GM23248 (cell line): ENCODE measurements around the gene DYNLRB2. TPM values are rescaled to one million over a fixed set of nuclear protein-coding genes. Genes with fewer than 3 reads are reported as not detected.

ENCODE experiments used
- DNase-seq: peaks from one replicate; pipeline ENCODE4 v3.0.0-alpha.2; 2015
- H2AFZ ChIP-seq: fragments of 200-600 bp; sonication (generic); 2 replicates; pipeline ENCODE4 v1.6.1; 2016; ENCODE audit warnings: antibody characterized with exemption
- H3F3A ChIP-seq: fragments of 200-600 bp; sonication (generic); 2 replicates; pipeline ENCODE4 v1.6.1; 2016; ENCODE audit warnings: mild to moderate bottlenecking, antibody characterized with exemption, mixed run types; ENCODE audit not compliant: insufficient read depth
- H3K27ac ChIP-seq: fragments of 200-600 bp; sonication (generic); 2 replicates; pipeline ENCODE4 v1.5.1; 2016; ENCODE audit warnings: mild to moderate bottlenecking
- H3K27me3 ChIP-seq: fragments of 200-600 bp; sonication (generic); replicated peaks from 2 replicates; pipeline ENCODE4 v1.6.1; 2016; ENCODE audit warnings: mild to moderate bottlenecking; ENCODE audit not compliant: insufficient read depth
- H3K36me3 ChIP-seq: fragments of 200-600 bp; sonication (generic); 2 replicates; pipeline ENCODE4 v1.6.1; 2016; ENCODE audit warnings: low read depth, mild to moderate bottlenecking
- H3K4me1 ChIP-seq: fragments of 200-600 bp; sonication (generic); 2 replicates; pipeline ENCODE4 v1.6.1; 2016; ENCODE audit warnings: mild to moderate bottlenecking; ENCODE audit not compliant: insufficient read depth
- H3K4me2 ChIP-seq: fragments of 200-600 bp; sonication (generic); one replicate; pipeline ENCODE4 v1.6.1; 2016; ENCODE audit warnings: mild to moderate bottlenecking; ENCODE audit not compliant: unreplicated experiment
- H3K4me3 ChIP-seq: fragments of 200-600 bp; sonication (generic); 2 replicates; pipeline ENCODE4 v1.5.1; 2016; ENCODE audit warnings: mild to moderate bottlenecking
- H3K79me2 ChIP-seq: fragments of 200-600 bp; sonication (generic); 2 replicates; pipeline ENCODE4 v1.6.1; 2016; ENCODE audit warnings: mild to moderate bottlenecking; ENCODE audit not compliant: insufficient read depth
- H3K9ac ChIP-seq: fragments of 200-600 bp; sonication (generic); 2 replicates; pipeline ENCODE4 v1.6.1; 2016; ENCODE audit warnings: mild to moderate bottlenecking
- H3K9me2 ChIP-seq: fragments of 200-600 bp; sonication (generic); 2 replicates; pipeline ENCODE4 v1.6.1; 2016; ENCODE audit warnings: mixed run types, mild to moderate bottlenecking, moderate library complexity; ENCODE audit not compliant: insufficient read depth
- H3K9me3 ChIP-seq: fragments of 200-600 bp; sonication (generic); one replicate; pipeline ENCODE4 v1.6.1; 2017; ENCODE audit warnings: low read depth
- H4K20me1 ChIP-seq: fragments of 200-600 bp; sonication (generic); 2 replicates; pipeline ENCODE4 v1.6.0; 2016; ENCODE audit not compliant: insufficient read depth
- EZH2 ChIP-seq: fragments of 200-600 bp; sonication (generic); IDR thresholded peaks from 2 replicates; pipeline ENCODE4 v1.6.1; 2018; ENCODE audit warnings: antibody characterized with exemption, mild to moderate bottlenecking; ENCODE audit not compliant: insufficient read depth, poor library complexity, severe bottlenecking
- EZH2phosphoT487 ChIP-seq: fragments of 200-600 bp; sonication (generic); IDR thresholded peaks from 2 replicates; pipeline ENCODE4 v1.6.1; 2018; ENCODE audit warnings: antibody characterized with exemption, moderate library complexity, mild to moderate bottlenecking, low read depth; ENCODE audit not compliant: insufficient read depth
- WGBS, 2 experiments: methylation state at CpG; one replicate each; pipeline ENCODE4 v1.1.6; 2015 to 2017; ENCODE audit warnings: low lambda C conversion rate in 2 of 2, low coverage in 1 of 2; ENCODE audit errors: missing lambda C conversion rate in 2 of 2; 5-methylcytosine and 5-hydroxymethylcytosine counted together
- in situ Hi-C: fragments of 300-500 bp; cut with MboI; formaldehyde crosslinking; loops from 2 replicates; pipeline ENCODE4 v1.15.0; 2020
- polyA plus RNA-seq: library from polyadenylated mRNA; unstranded; fragments of >200 nt; fragmentation: Nextera tagmentation; extraction: Ambion mirVana; gene quantifications from 2 replicates; pipeline ENCODE4 v1.2.1, GENCODE V29; 2016
- total RNA-seq: library from RNA; depleted of rRNA; stranded (reverse); fragments of >200 nt; shearing (Covaris generic); gene quantifications from 2 replicates; pipeline ENCODE4 v1.2.3, GENCODE V29; 2014

Gene DYNLRB2
- total and polyA plus RNA-seq, 2 experiments from 2014 or later, result not detected

GRCh38 chr16:80541306-80541694 is 507 bp downstream of the DYNLRB2 start:
- H3K27ac ChIP-seq, result peak overlapping the region; percentile 61
- H3F3A ChIP-seq, result no peaks in the 10 kb centered on the region
- peak; percentile 42 for DNase-seq
- H3K4me2 ChIP-seq, result peak overlapping the region; percentile 68
- TF ChIP-seq EZH2 (no peak), EZH2phosphoT487 (no peak)
- H4K20me1 ChIP-seq, result no peaks in the 10 kb centered on the region
- H3K79me2 ChIP-seq, result no peaks in the 10 kb centered on the region
- peak overlapping the region; percentile 94 for H3K9ac ChIP-seq
- WGBS, 2 experiments, result 0 to 2% methylated on average over 4 to 6 of the region's 6 CpGs
- no peaks in the 10 kb centered on the region; the same call in 1 of the 2 replicates for H3K4me1 ChIP-seq
- H3K9me2 ChIP-seq, result 0 out of 2 replicates have a peak, but pooled peaks cover 5% of the 10 kb centered on the region
- no peaks in the 10 kb centered on the region for H3K36me3 ChIP-seq
- H3K4me3 ChIP-seq, result peak overlapping the region; percentile 91
- H3K9me3 ChIP-seq, result no peaks in the 10 kb centered on the region
- no peaks in the 10 kb centered on the region for H3K27me3 ChIP-seq
- in situ Hi-C loops, result no loop called here
- H2AFZ ChIP-seq, result peak overlapping the region; percentile 99

- in situ Hi-C loops, result no loop called here
- Histone ChIP-seq H2AFZ (no peak overlapping the region; the same call in 1 of the 2 replicates), H3K4me3 (no peak overlapping the region), H3K9me3 (no peaks in the 10 kb centered on the region), H3K4me2 (no peak overlapping the region), H3K4me1 (no peaks in the 10 kb centered on the region; the same call in 1 of the 2 replicates), H3K27me3 (no peaks in the 10 kb centered on the region), H3K27ac (no peak overlapping the region), H3K9ac (no peak overlapping the region), H3K79me2 (no peaks in the 10 kb centered on the region), H4K20me1 (no peaks in the 10 kb centered on the region), H3F3A (no peaks in the 10 kb centered on the region), H3K36me3 (no peaks in the 10 kb centered on the region), H3K9me2 (0 out of 2 replicates have a peak, but pooled peaks cover 5% of the 10 kb centered on the region)
- no peak for DNase-seq
- TF ChIP-seq EZH2, result no peak
- TF ChIP-seq EZH2phosphoT487, result no peak
- 73 to 75% methylated on average over 2 of the region's 2 CpGs for WGBS, 2 experiments
These were observed 2.4 kb downstream of the DYNLRB2 start for GRCh38 chr16:80543162-80543561.

- H3K4me3 ChIP-seq, result no peak overlapping the region
- in situ Hi-C loops, result no loop called here
- 0 out of 2 replicates have a peak, but pooled peaks cover 5% of the 10 kb centered on the region for H3K9me2 ChIP-seq
- H3K36me3 ChIP-seq, result no peaks in the 10 kb centered on the region
- H3K4me2 ChIP-seq, result no peak overlapping the region
- no peak for DNase-seq
- WGBS, 2 experiments, result 50 to 55% methylated on average over 6 of the region's 6 CpGs
- H4K20me1 ChIP-seq, result no peaks in the 10 kb centered on the region
- no peaks in the 10 kb centered on the region for H3K79me2 ChIP-seq
- no peaks in the 10 kb centered on the region; the same call in 1 of the 2 replicates for H3K4me1 ChIP-seq
- no peak overlapping the region for H2AFZ ChIP-seq
- no peaks in the 10 kb centered on the region for H3F3A ChIP-seq
- H3K9ac ChIP-seq, result no peak overlapping the region
- no peak overlapping the region for H3K27ac ChIP-seq
- TF ChIP-seq EZH2phosphoT487, result no peak
- TF ChIP-seq EZH2, result no peak
- no peaks in the 10 kb centered on the region for H3K9me3 ChIP-seq
- H3K27me3 ChIP-seq, result no peaks in the 10 kb centered on the region
These were observed 3.5 kb downstream of the DYNLRB2 start for GRCh38 chr16:80544326-80544725.

GRCh38 chr16:80546249-80546648 is 5.5 kb downstream of the DYNLRB2 start:
- H3K27ac ChIP-seq, result no peak overlapping the region
- H4K20me1 ChIP-seq, result no peaks in the 10 kb centered on the region
- no peaks in the 10 kb centered on the region for H3K27me3 ChIP-seq
- H3K9ac ChIP-seq, result no peak overlapping the region
- H3K4me3 ChIP-seq, result no peak overlapping the region
- 67 to 69% methylated on average over 4 of the region's 4 CpGs for WGBS, 2 experiments
- in situ Hi-C loops, result no loop called here
- no peak overlapping the region for H2AFZ ChIP-seq
- H3K36me3 ChIP-seq, result no peaks in the 10 kb centered on the region
- H3K79me2 ChIP-seq, result no peaks in the 10 kb centered on the region
- H3F3A ChIP-seq, result no peaks in the 10 kb centered on the region
- TF ChIP-seq EZH2phosphoT487 (no peak), EZH2 (no peak)
- no peaks in the 10 kb centered on the region for H3K9me3 ChIP-seq
- H3K4me2 ChIP-seq, result no peak overlapping the region
- DNase-seq, result no peak
- no peaks in the 10 kb centered on the region for H3K4me1 ChIP-seq
- H3K9me2 ChIP-seq, result no peaks in the 10 kb centered on the region

GRCh38 chr16:80547145-80547544 is 6.4 kb downstream of the DYNLRB2 start:
- Histone ChIP-seq H3K27me3 (no peaks in the 10 kb centered on the region), H3K4me3 (no peak overlapping the region), H3F3A (no peaks in the 10 kb centered on the region), H2AFZ (no peak overlapping the region), H3K36me3 (no peaks in the 10 kb centered on the region), H3K9ac (no peak overlapping the region), H3K79me2 (no peaks in the 10 kb centered on the region), H3K4me1 (no peaks in the 10 kb centered on the region), H3K4me2 (no peak overlapping the region), H3K9me2 (no peaks in the 10 kb centered on the region), H3K27ac (no peak overlapping the region), H3K9me3 (no peaks in the 10 kb centered on the region), H4K20me1 (no peaks in the 10 kb centered on the region)
- DNase-seq, result no peak
- in situ Hi-C loops, result no loop called here
- TF ChIP-seq EZH2 (no peak), EZH2phosphoT487 (no peak)
- WGBS, 2 experiments, result 63 to 66% methylated on average over 2 of the region's 2 CpGs
